GM21576 (cell line): ENCODE data around the gene HAS3.
"Not testable (repeated sequence)": the region's sequence is repeated elsewhere in the genome, so short reads cannot be mapped to it uniquely, and the experiment has no call there.

Experiments
- ATAC-seq: cut with Tn5 transposase; IDR thresholded peaks from one replicate; pipeline ENCODE4 v1.9.1; 2021; ENCODE audit warnings: mild to moderate bottlenecking, moderate library complexity; ENCODE audit not compliant: unreplicated experiment

The HAS3 gene

DNA sequence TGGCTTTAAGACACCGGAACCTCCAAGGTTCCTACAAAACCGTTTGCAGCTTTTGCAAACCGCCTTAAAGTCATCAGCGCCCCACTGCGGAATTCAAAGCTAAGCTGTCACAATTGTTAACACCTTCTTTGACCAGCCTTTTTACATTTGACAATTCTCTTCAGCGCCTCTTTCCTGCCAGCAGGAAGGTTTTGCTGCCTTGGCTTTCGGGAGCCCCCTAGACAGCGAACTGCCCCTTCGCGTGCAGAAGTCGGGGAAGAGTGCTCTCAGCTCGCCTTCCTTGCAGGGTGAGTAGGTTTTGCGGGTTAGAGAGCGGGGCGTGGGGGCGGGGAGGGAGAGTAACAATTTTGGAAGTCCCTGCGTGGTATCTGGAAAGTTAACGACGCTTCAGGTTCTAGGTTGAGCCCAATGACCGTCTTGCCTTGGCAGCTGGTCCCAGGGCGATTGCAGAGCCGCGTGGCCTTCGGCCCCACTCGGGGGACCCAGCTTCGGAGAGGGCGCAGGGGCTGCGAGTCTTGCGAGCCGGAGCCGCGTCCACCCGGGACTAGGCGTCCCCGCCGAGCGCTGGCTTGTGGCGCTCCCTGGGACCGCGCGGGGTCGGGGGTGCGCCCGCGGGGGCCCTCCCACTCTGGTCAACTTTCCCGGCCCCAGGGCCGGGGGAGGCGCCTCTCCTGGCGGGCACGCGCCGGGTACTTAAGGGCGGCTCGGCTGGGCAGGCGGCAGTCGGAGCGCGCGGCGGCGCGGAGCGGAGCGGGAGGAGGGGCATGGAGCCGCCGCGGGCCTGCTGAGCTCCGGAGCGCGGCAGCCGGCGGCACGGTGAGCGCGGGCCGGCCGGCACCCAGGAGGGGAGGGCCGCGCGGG is at the start of gene HAS3:
Gene HAS3 (plus strand): TSS at position 153 of the 861 bp plus-strand sequence. CDS start 3,743 bp downstream, outside the sequence.
- no peak for ATAC-seq

GRCh38 chr16:69055980-69056379 is 49.5 kb upstream of the HAS3 start:
- no peak for ATAC-seq

DNA sequence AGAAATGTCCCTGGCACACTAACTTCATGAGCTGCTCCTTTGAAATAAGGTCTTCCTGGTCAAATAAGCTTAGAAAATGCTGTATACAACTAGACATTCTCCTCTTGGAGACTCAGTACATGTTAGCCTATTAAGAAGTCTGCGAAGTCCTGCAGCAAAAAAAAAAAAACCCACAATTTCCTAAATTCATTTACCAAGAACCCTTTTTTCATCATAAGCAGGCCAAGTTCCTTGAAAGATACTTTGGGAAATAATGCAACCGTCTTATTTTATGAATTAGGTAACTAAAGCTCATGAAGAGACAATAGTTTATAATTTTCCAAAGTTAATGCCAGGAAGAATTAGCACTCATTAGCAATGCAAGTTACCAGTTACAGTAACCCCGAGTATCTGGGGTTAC is 49.0 kb upstream of the HAS3 start:
- ATAC-seq = no peak

- ATAC-seq = no peak
Observed at GRCh38 chr16:69057400-69058378, 47.8 kb upstream of the HAS3 start.

- ATAC-seq = not testable (repeated sequence)
Observed at GRCh38 chr16:69063491-69063890, 42.0 kb upstream of the HAS3 start.

- no peak for ATAC-seq
Observed at GRCh38 chr16:69064124-69064763, 41.2 kb upstream of the HAS3 start.

DNA sequence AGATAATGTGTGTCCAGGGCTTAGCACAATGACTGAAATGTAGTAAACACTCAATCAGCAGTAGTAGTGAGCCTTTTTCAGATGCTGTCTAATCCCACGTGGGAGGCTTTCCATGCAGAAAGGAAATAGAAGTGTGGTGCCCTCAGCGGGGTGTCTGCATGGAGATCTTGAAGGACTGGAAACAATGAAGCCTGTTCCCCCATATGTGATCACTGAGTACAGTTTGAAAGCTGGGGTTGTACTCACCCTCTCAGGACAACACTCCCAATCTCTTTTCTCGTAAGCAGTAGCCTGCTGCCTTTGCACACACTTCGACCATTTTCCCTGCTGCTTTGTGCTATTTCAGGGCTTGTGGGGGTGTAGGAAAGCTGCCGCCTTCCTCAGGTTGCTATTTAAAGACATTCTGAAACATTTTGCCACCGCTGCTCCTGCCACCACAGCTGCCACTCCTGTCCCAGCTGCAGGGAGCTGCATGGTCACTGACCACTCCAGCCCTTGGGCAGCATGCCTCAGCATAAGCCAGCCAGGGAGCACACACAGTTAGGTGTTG is 40.6 kb upstream of the HAS3 start:
- no peak for ATAC-seq

DNA sequence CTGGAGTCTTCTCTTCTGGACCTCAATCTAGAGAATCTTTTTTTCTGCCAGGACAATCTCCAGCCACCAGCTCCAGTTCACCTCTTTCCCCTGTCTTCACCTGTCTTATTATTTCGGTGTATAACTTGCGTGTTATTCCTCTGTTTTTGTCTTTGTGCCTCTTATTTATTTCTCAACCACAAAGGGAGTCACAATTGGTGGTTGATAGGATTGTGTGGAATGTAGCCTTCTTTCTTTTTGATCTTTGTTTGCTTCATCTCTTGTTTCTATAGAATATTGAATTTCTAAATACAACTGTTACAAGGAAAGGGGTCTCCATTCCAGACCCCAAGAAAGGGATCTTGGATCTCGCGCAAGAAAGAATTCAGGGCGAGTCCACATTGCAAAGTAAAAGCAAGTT is 35.9 kb upstream of the HAS3 start:
- ATAC-seq = no peak

DNA sequence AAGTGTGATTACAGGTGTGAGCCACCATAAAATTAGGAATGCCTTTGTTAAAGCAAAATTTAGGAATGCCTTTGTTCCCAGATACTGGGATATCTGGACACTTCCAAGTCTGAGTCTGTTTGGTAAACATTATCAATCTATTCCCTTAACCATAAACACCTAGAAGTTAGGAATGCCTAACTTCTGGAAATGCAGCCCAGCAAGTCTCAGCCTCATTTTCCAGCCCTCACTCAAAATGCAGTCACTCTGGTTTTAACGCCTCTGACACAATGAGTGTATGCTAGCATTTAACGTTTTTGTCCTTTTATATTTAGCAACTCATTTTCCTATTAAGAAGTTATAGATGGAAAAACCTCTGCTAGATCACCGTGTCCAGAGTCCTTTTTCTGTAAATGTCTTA is 34.4 kb upstream of the HAS3 start:
- no peak for ATAC-seq

DNA sequence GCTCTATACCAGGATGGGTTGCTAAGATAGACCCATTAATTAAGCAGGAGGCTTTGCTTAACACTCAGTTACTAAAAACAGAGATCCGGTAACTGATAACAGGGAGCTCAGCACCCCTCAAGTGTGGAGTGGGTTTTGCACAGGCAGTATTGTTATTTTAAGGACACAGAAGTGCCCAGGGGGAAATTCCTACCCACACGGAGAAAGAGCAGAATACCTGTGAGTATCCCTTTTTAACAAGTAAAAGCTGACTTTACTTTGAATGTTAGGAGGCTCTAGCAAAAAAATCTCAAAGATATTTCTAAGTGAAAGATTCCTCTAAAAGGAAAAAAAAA is 32.8 kb upstream of the HAS3 start:
- no peak for ATAC-seq

DNA sequence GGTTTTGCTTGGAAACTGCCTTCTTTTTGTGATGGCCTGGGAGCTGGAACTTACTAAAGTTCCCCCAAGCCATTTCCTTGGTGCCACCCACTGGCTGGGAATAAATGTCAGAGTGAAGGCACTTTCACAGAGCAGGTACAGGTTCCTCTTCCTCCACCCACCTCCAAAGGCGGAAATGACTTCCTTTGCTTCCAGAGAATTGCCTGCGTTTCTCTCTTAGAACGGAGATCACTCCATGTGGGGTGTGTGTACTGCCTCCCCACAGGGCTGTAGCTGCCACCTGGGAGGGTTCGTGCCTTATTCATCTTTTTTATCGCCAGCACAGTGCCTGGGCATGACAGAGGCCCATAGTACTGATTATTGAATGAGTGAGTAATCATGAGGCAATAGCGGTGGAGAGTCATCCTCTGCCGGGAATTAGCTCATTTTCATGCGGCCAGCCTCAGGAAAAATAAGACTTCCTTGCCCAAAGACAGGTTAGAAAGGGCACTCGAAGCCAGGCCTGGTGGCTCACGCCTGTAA is 32.2 kb upstream of the HAS3 start:
- no peak for ATAC-seq

- ATAC-seq = no peak
Observed at GRCh38 chr16:69077251-69077650, 28.2 kb upstream of the HAS3 start.

- no peak for ATAC-seq
Observed at GRCh38 chr16:69078073-69078472, 27.4 kb upstream of the HAS3 start.

GRCh38 chr16:69079697-69080096 is 25.8 kb upstream of the HAS3 start:
- ATAC-seq = no peak

- no peak for ATAC-seq
Observed at GRCh38 chr16:69083306-69083941, 22.0 kb upstream of the HAS3 start.

GRCh38 chr16:69084289-69084688 is 21.2 kb upstream of the HAS3 start:
- no peak for ATAC-seq

- ATAC-seq = no peak
Observed at GRCh38 chr16:69085032-69085695, 20.3 kb upstream of the HAS3 start.

DNA sequence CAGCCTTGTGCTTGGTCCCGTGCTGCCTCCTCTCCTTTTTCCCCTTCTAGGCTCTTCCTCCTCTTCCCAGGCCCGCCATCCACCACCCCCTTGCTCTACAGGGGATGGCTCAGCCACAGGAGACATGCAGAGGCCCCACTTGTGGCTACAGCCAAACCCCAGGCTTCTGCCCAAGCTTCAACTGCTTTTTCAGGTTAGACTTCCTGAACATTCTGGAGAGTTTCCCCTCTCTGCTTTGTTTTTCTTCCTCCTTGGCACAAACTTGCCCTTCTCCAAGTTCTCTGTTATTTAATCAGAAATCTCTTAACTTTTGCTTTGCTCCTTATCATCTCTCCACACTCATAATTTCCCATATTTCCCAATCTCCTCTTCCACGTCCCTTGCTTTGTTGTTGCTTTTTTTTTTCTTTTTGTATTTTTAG is 18.3 kb upstream of the HAS3 start:
- no peak for ATAC-seq

- ATAC-seq = no peak
Observed at GRCh38 chr16:69088684-69089083, 16.8 kb upstream of the HAS3 start.
